Measurements from ENCODE around the gene MYEOV. TPM values are rescaled to one million over a fixed set of nuclear protein-coding genes. Genes with fewer than 3 reads are reported as not detected.

MYEOV gene
- total RNA-seq, 1 donor, result 7.0 TPM

GRCh38 chr11:69335007-69335780 lies 41.2 kb downstream of the MYEOV start:
- H3K4me3 ChIP-seq (ENCODE audit: low read depth, low read length), result no peak overlapping the region
- DNase-seq (ENCODE audit: low read depth), result no peak
- TF ChIP-seq, protein P1, sequence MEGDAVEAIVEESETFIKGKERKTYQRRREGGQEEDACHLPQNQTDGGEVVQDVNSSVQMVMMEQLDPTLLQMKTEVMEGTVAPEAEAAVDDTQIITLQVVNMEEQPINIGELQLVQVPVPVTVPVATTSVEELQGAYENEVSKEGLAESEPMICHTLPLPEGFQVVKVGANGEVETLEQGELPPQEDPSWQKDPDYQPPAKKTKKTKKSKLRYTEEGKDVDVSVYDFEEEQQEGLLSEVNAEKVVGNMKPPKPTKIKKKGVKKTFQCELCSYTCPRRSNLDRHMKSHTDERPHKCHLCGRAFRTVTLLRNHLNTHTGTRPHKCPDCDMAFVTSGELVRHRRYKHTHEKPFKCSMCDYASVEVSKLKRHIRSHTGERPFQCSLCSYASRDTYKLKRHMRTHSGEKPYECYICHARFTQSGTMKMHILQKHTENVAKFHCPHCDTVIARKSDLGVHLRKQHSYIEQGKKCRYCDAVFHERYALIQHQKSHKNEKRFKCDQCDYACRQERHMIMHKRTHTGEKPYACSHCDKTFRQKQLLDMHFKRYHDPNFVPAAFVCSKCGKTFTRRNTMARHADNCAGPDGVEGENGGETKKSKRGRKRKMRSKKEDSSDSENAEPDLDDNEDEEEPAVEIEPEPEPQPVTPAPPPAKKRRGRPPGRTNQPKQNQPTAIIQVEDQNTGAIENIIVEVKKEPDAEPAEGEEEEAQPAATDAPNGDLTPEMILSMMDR (IDR thresholded peaks at IDR 0.05; ENCODE audit: insufficient read depth, low read length), result no peak

DNA sequence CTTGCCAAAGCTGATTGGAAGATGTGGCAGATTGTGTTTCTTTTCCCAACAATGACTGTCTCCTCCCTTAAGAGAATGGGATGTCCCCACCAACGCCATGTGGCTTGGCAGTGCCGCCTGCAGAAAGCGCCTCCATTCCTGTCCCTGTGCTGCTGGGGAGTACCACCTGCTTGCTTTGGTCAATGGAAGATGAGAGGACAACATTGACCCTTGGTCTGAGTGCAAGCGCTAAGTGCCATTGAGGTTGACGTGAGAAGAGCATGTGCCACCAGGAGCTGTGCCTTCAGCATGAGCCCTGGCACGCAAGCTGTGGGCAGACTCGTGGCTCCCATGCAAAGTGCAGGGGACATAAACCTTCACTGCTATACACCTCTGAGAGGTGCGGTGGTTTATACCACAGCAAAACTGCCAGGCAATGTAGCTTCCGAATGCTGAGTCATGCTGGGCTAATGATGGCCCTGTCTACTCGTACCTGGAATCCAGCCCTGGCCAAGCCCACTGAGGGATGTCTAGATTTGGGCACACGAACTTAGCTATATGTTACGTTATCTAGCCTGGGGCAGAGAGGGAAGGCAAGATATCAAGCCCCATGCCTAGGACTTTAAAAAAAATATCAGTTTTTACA lies 41.9 kb downstream of the MYEOV start:
- TF ChIP-seq, protein P1 (IDR thresholded peaks at IDR 0.05; ENCODE audit: insufficient read depth, low read length), result no peak
- H3K4me3 ChIP-seq (ENCODE audit: low read depth, low read length), result no peak overlapping the region
- DNase-seq (ENCODE audit: low read depth), result no peak

DNA sequence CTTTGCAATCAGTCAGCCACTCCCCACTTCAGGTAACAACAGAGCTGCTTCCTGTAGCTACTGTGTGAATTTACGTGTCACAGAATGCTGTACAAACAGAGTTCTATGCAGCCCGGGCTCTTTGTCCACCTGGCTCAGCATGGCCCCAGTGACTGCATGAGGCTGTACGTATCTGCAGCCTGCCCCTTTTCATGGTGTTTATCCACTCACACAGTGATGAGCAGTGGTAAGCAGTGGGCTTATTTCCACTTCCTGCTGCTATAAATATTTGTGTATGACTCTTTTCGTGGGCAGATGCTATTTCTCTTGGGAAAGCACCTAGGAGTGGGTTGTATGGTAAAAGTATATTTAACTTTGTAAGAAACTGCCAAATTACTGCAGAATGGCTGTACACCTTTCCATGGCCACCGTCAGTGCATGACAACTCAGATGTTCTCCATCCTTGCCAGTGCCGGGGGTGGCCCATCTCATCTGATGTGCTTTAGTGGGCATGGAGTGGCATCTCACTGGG lies 43.3 kb downstream of the MYEOV start:
- DNase-seq (ENCODE audit: low read depth), result peak; percentile 34
- no peak overlapping the region for H3K4me3 ChIP-seq (ENCODE audit: low read depth, low read length)
- TF ChIP-seq, protein P1 (IDR thresholded peaks at IDR 0.05; ENCODE audit: insufficient read depth, low read length), result no peak

GRCh38 chr11:69339041-69339733 lies 45.2 kb downstream of the MYEOV start:
- H3K4me3 ChIP-seq (ENCODE audit: low read depth, low read length), result no peak overlapping the region
- DNase-seq (ENCODE audit: low read depth), result no peak
- TF ChIP-seq, protein P1 (IDR thresholded peaks at IDR 0.05; ENCODE audit: insufficient read depth, low read length), result no peak

DNA sequence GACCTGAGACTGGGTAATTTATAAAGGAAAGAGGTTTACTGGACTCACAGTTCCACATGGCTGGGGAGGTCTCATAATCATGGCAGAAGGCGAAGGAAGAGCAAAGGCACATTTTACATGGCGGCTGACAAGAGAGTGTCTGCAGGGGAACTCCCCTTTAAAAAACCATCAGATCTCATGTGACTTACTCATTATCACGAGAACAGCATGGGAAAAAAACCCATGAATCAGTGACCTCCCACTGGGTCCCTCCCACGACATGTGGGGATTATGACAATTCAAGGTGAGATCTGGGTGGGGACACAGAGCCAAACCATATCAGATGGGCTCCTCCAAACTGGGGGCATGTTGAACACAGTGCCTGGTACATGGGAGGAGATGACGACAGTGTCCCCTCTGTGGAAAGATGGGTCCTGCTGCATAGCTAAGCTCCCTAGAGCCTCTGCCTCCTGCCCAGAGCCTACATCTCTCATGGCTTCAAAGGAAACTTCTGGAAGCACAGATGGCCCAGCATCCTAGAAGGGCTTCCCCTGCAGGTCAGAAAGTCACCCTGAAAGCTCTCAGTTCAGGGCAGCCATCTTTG lies 46.1 kb downstream of the MYEOV start:
- TF ChIP-seq, protein P1 (IDR thresholded peaks at IDR 0.05; ENCODE audit: insufficient read depth, low read length), result no peak
- no peak overlapping the region for H3K4me3 ChIP-seq (ENCODE audit: low read depth, low read length)
- no peak for DNase-seq (ENCODE audit: low read depth)

DNA sequence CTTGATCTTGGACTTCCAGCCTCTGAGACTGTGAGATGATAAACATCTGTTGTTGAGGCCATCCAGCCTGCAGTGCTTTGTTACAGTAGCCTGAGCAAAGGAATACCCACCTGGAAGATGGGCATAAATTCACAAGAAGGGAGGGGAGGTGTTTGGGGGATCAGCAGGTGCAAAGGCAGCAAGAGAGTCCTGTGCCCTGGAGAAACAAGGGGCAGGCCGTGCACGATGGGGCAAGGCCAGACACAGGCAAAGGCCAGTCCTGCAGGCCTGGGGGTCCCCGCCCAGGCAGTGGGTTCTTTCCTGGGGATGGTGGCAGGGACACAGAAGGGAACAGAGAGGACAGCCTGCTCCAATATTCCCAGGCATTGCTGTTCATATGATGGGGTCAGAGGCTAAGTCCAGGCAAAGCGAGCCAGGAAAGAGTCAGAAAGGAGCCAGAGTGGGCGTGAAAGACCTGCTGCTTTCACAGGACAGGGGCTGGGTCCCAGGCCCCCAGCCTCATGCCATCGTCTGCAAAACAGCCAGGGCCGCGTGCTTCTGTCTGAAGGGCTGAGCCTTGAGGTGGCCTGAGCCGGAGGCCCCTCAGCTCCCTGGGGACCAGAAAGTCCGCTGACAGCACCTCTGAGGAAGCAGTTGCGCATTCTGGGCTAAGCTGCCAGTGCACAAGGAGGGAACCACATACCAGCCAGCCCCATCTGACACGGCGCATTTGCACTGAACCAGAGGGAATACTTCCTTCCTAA lies 48.8 kb downstream of the MYEOV start:
- DNase-seq (ENCODE audit: low read depth), result no peak
- TF ChIP-seq, protein P1 (IDR thresholded peaks at IDR 0.05; ENCODE audit: insufficient read depth, low read length), result no peak

More for the DNA sequence above, 48.8 kb downstream of the MYEOV start:
- no peak overlapping the region for H3K4me3 ChIP-seq (ENCODE audit: low read depth, low read length)
